Measurements from ENCODE around the gene STK32C. TPM values are rescaled to one million over a fixed set of nuclear protein-coding genes. Genes with fewer than 3 reads are reported as not detected.

The STK32C gene
- total and polyA plus RNA-seq, 2 of the 4 experiments (the other 2 are of a cell fraction): 5.0 to 8.3 TPM

DNA sequence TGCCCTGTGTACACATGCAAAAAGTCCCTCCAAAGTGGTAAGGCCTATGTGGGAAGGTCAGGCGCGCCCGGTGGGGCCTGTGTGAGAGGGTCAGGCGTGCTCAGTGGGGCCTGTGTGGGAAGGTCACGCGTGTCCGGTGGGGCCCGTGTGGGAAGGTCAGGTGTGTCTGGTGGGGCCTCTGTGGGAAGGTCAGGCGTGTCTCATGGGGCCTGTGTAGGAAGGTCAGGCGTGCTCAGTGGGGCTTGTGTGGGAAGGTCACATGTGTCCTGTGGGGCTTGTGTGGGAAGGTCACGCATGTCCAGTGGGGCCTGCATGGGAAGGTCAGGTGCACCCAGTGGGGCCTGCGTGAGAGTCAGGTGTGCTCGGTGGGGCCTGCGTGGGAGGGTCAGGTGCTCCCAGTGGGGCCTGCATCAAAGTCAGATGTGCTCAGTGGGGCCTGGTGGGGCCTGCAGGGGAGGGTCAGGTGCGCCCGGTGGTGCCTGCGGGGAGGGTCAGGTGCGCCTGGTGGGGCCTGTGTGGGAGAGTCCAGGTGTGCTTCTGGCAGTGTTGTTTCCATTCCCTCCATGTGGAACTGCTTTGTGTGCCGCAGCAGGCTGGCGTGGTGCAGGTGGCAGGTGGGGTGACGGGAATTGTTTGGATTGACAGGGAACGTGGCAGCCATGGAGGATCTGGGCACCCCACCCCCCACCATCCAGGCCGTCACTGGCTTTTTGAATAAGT lies 39.6 kb upstream of the STK32C start:
- Histone ChIP-seq H3K4me1 (ENCODE audit: control insufficient read depth, insufficient read depth, low read length) (no peaks in the 10 kb centered on the region), H2BK20ac (ENCODE audit: low read depth, low read length) (no peak overlapping the region), H3K9ac (ENCODE audit: low read depth, low read length) (no peak overlapping the region), H4K20me1 (ENCODE audit: insufficient read depth, low read length) (no peaks in the 10 kb centered on the region), H3K27ac (ENCODE audit: insufficient read depth, low read length) (no peak overlapping the region), H4K91ac (ENCODE audit: insufficient read depth, low read depth, low read length) (no peak overlapping the region), H3K23ac (ENCODE audit: low read depth, low read length) (no peak overlapping the region), H3K56ac (ENCODE audit: extremely low read depth, insufficient read depth, low read length) (no peak overlapping the region), H2BK120ac (ENCODE audit: low read depth, low read length) (no peak overlapping the region), H3K4ac (ENCODE audit: low read depth, low read length) (no peak overlapping the region), H4K5ac (ENCODE audit: low read depth, low read length) (no peak overlapping the region), H3K9me3 (ENCODE audit: control insufficient read depth, insufficient read depth, low read length) (no peaks in the 10 kb centered on the region), H3K18ac (ENCODE audit: low read depth, low read length) (no peak overlapping the region), H4K8ac (ENCODE audit: low read depth in 2 of 2, low read length in 2 of 2) (no peak overlapping the region), H2AK9ac (replicated peaks; ENCODE audit: low read depth, low read length, poor library complexity) (no peak overlapping the region), H3K4me2 (ENCODE audit: low read depth, low read length) (no peak overlapping the region), H3K36me3 (ENCODE audit: control insufficient read depth, insufficient read depth, low read length) (peaks cover 16% of the 10 kb centered on the region), H2BK5ac (ENCODE audit: low read depth, low read length, poor library complexity, severe bottlenecking) (no peak overlapping the region), H3K79me1 (ENCODE audit: low read depth in 1 of 2, low read length in 2 of 2) (no peaks in the 10 kb centered on the region), H2AK5ac (ENCODE audit: low read depth, low read length) (no peak overlapping the region), H3K4me3 (ENCODE audit: insufficient read depth, low read depth, low read length) (no peak overlapping the region), H3K27me3 (ENCODE audit: control insufficient read depth, insufficient read depth, low read length) (no peaks in the 10 kb centered on the region), H3K9me1 (ENCODE audit: insufficient read depth, low read length) (no peaks in the 10 kb centered on the region), H3K14ac (replicated peaks; ENCODE audit: low read depth, low read length) (no peak overlapping the region), H2AFZ (replicated peaks; ENCODE audit: low read length, poor library complexity) (no peak overlapping the region), H2BK15ac (ENCODE audit: low read depth, low read length) (no peak overlapping the region)
- POLR2A ChIA-PET (ENCODE audit: unreplicated experiment): no interaction called here
- dilution Hi-C loops (cut with HindIII; ENCODE audit: low sequenced_read_pairs, unreplicated experiment): loop anchor here (25.0 kb wide), 1 partner anchor 110 kb away; no protein-coding TSS in a partner anchor
- BruUV-seq (replicated peaks): no TSS peak
- in situ Hi-C loops (cut with MboI; ENCODE audit: low sequenced_read_pairs): loop anchor here (5.0 kb wide), 1 partner anchor 125 kb away; no protein-coding TSS in a partner anchor
- WGBS, 2 experiments (ENCODE audit: extremely low coverage in 2 of 2, insufficient read length in 1 of 2): 92% methylated on average over 14 of the region's 23 CpGs; no CpG with 5 or more reads in 1 of the 2 experiments
- no peak for TF ChIP-seq MAFK (IDR thresholded peaks at IDR 0.05; ENCODE audit: low read depth, low read length)
- TF ChIP-seq MAZ (IDR thresholded peaks at IDR 0.05; ENCODE audit: borderline replicate concordance, low read depth, low read length): no peak
- TF ChIP-seq NFE2L2 (IDR thresholded peaks at IDR 0.05; ENCODE audit: low read depth, low read length): no peak
- no peak for TF ChIP-seq SMC3 (IDR thresholded peaks at IDR 0.05; ENCODE audit: low read depth, low read length)
- TF ChIP-seq, protein P1, sequence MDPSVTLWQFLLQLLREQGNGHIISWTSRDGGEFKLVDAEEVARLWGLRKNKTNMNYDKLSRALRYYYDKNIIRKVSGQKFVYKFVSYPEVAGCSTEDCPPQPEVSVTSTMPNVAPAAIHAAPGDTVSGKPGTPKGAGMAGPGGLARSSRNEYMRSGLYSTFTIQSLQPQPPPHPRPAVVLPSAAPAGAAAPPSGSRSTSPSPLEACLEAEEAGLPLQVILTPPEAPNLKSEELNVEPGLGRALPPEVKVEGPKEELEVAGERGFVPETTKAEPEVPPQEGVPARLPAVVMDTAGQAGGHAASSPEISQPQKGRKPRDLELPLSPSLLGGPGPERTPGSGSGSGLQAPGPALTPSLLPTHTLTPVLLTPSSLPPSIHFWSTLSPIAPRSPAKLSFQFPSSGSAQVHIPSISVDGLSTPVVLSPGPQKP (IDR thresholded peaks at IDR 0.05; ENCODE audit: borderline replicate concordance, low read depth, low read length): no peak
- TF ChIP-seq MXI1 (IDR thresholded peaks at IDR 0.05; ENCODE audit: borderline replicate concordance, low read depth, low read length): no peak
- TF ChIP-seq CHD1 (IDR thresholded peaks at IDR 0.05; ENCODE audit: low read depth, low read length): no peak
- TF ChIP-seq, protein P2, sequence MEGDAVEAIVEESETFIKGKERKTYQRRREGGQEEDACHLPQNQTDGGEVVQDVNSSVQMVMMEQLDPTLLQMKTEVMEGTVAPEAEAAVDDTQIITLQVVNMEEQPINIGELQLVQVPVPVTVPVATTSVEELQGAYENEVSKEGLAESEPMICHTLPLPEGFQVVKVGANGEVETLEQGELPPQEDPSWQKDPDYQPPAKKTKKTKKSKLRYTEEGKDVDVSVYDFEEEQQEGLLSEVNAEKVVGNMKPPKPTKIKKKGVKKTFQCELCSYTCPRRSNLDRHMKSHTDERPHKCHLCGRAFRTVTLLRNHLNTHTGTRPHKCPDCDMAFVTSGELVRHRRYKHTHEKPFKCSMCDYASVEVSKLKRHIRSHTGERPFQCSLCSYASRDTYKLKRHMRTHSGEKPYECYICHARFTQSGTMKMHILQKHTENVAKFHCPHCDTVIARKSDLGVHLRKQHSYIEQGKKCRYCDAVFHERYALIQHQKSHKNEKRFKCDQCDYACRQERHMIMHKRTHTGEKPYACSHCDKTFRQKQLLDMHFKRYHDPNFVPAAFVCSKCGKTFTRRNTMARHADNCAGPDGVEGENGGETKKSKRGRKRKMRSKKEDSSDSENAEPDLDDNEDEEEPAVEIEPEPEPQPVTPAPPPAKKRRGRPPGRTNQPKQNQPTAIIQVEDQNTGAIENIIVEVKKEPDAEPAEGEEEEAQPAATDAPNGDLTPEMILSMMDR (conservative IDR thresholded peaks at IDR 0.05; ENCODE audit: low read depth, low read length): no peak
- TF ChIP-seq RCOR1 (IDR thresholded peaks at IDR 0.05; ENCODE audit: insufficient replicate concordance, low read length): no peak
- no peak for TF ChIP-seq RAD21 (IDR thresholded peaks at IDR 0.05; ENCODE audit: low read length)
- TF ChIP-seq, protein P3, sequence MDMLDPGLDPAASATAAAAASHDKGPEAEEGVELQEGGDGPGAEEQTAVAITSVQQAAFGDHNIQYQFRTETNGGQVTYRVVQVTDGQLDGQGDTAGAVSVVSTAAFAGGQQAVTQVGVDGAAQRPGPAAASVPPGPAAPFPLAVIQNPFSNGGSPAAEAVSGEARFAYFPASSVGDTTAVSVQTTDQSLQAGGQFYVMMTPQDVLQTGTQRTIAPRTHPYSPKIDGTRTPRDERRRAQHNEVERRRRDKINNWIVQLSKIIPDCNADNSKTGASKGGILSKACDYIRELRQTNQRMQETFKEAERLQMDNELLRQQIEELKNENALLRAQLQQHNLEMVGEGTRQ (IDR thresholded peaks at IDR 0.05; ENCODE audit: low read depth, low read length): no peak
- TF ChIP-seq FOS (IDR thresholded peaks at IDR 0.05; ENCODE audit: low read depth, low read length): no peak
- TF ChIP-seq POLR2A (IDR thresholded peaks at IDR 0.05; ENCODE audit: low read depth, low read length): no peak
- no peak for TF ChIP-seq CEBPB (IDR thresholded peaks at IDR 0.05; ENCODE audit: low read depth, low read length)
- no peak for TF ChIP-seq RFX5 (IDR thresholded peaks at IDR 0.05; ENCODE audit: low read depth, low read length)
- TF ChIP-seq BHLHE40 (IDR thresholded peaks at IDR 0.05; ENCODE audit: low read depth, low read length): no peak
- DNase-seq (no peak), ATAC-seq (ENCODE audit: low read depth) (no peak)
- CTCF ChIA-PET: no interaction called here
- intact Hi-C loops (cut with micrococcal nuclease): no loop called here
